Osteoblast (primary cell): ENCODE measurements around the gene DNMT3A. TPM values are rescaled to one million over a fixed set of nuclear protein-coding genes. Genes with fewer than 3 reads are reported as not detected.

Source experiments
- DNase-seq: peaks from one replicate; pipeline ENCODE4 v3.0.0; 2011; ENCODE audit warnings: low spot score, mixed read lengths; ENCODE audit not compliant: insufficient read length; ENCODE audit errors: missing footprints
- H2AFZ ChIP-seq: 2 replicates; pipeline ENCODE4 v1.6.0; 2011; ENCODE audit warnings: mild to moderate bottlenecking, low read length
- H3K27ac ChIP-seq: 2 replicates; pipeline ENCODE4 v1.5.1; 2011; ENCODE audit warnings: mild to moderate bottlenecking, low read depth, low read length, moderate library complexity
- H3K27me3 ChIP-seq: 2 replicates; pipeline ENCODE4 v1.6.0; 2012; ENCODE audit warnings: mild to moderate bottlenecking, control low read depth, inconsistent platforms, low read length, moderate library complexity; ENCODE audit not compliant: insufficient read depth
- H3K36me3 ChIP-seq: 2 replicates; pipeline ENCODE4 v1.5.1; 2011; ENCODE audit warnings: mild to moderate bottlenecking, low read length, control low read depth, moderate library complexity; ENCODE audit not compliant: insufficient read depth
- H3K4me1 ChIP-seq: 2 replicates; pipeline ENCODE4 v1.5.1; 2011; ENCODE audit warnings: mild to moderate bottlenecking, low read length, control low read depth, moderate library complexity; ENCODE audit not compliant: insufficient read depth
- H3K4me2 ChIP-seq: 2 replicates; pipeline ENCODE4 v1.6.0; 2011; ENCODE audit warnings: mild to moderate bottlenecking, low read length; ENCODE audit not compliant: insufficient read depth
- H3K4me3 ChIP-seq: fragments of 200-600 bp; sonication (generic); 3 replicates; pipeline ENCODE4 v1.5.1; 2012; ENCODE audit warnings: mild to moderate bottlenecking, low read length, inconsistent platforms; ENCODE audit not compliant: insufficient read depth
- H3K79me2 ChIP-seq: 2 replicates; pipeline ENCODE4 v1.6.0; 2012; ENCODE audit warnings: mild to moderate bottlenecking, low read length, control low read depth, inconsistent platforms; ENCODE audit not compliant: insufficient read depth
- H3K9me3 ChIP-seq: 2 replicates; pipeline ENCODE4 v1.5.1; 2011; ENCODE audit warnings: low read depth, low read length, control low read depth
- H4K20me1 ChIP-seq: 2 replicates; pipeline ENCODE4 v1.6.0; 2012; ENCODE audit warnings: mild to moderate bottlenecking, low read length, control low read depth; ENCODE audit not compliant: insufficient read depth
- CTCF ChIP-seq: IDR thresholded peaks from 2 replicates; pipeline ENCODE4 v1.5.1; 2011; ENCODE audit warnings: mild to moderate bottlenecking, low read depth, low read length, moderate library complexity; ENCODE audit errors: extremely low read depth
- total RNA-seq: library from RNA; depleted of rRNA; stranded (reverse); fragments of >200 nt; gene quantifications from 2 replicates; pipeline ENCODE4 v1.2.3, GENCODE V29; 2012

The DNMT3A gene
- total RNA-seq, 1 donor: 18.5 TPM

GRCh38 chr2:25207078-25207545 is 134.6 kb downstream of the DNMT3A start:
- H2AFZ ChIP-seq: peak overlapping the region; percentile 37
- no peaks in the 10 kb centered on the region for H4K20me1 ChIP-seq

GRCh38 chr2:25204190-25204838 is 137.4 kb downstream of the DNMT3A start:
- Histone ChIP-seq H3K4me1 (no peaks in the 10 kb centered on the region), H3K79me2 (no peaks in the 10 kb centered on the region), H3K27ac (no peak overlapping the region), H3K27me3 (no peaks in the 10 kb centered on the region), H4K20me1 (no peaks in the 10 kb centered on the region), H3K9me3 (no peaks in the 10 kb centered on the region), H3K4me2 (no peak overlapping the region), H3K36me3 (no peaks in the 10 kb centered on the region), H2AFZ (peak overlapping the region; percentile 70), H3K4me3 (peak overlapping the region; percentile 50)
- TF ChIP-seq CTCF: no peak
- DNase-seq: peak; percentile 58

More at GRCh38 chr2:25207078-25207545, 134.6 kb downstream of the DNMT3A start:
- no peaks in the 10 kb centered on the region for H3K79me2 ChIP-seq
- DNase-seq: peak; percentile 68
- H3K36me3 ChIP-seq: no peaks in the 10 kb centered on the region
- H3K4me2 ChIP-seq: no peak overlapping the region
- H3K27me3 ChIP-seq: no peaks in the 10 kb centered on the region
- H3K9me3 ChIP-seq: no peaks in the 10 kb centered on the region
- H3K27ac ChIP-seq: no peak overlapping the region
- H3K4me3 ChIP-seq: no peak overlapping the region
- TF ChIP-seq CTCF: no peak
- H3K4me1 ChIP-seq: no peaks in the 10 kb centered on the region

- Histone ChIP-seq H3K27ac (no peak overlapping the region), H3K27me3 (peaks cover 4% of the 10 kb centered on the region), H3K4me1 (peaks cover 5% of the 10 kb centered on the region), H3K36me3 (no peaks in the 10 kb centered on the region), H3K4me3 (no peak overlapping the region), H3K4me2 (no peak overlapping the region), H3K9me3 (no peaks in the 10 kb centered on the region), H2AFZ (no peak overlapping the region), H3K79me2 (no peaks in the 10 kb centered on the region), H4K20me1 (no peaks in the 10 kb centered on the region)
- no peak for DNase-seq
- no peak for TF ChIP-seq CTCF
Observed at GRCh38 chr2:25202275-25202674, 139.4 kb downstream of the DNMT3A start.

- TF ChIP-seq CTCF: no peak
- Histone ChIP-seq H3K27ac (no peak overlapping the region), H3K4me2 (no peak overlapping the region), H4K20me1 (no peaks in the 10 kb centered on the region), H3K4me1 (peaks cover 5% of the 10 kb centered on the region), H3K9me3 (no peaks in the 10 kb centered on the region), H3K79me2 (no peaks in the 10 kb centered on the region), H3K36me3 (no peaks in the 10 kb centered on the region), H2AFZ (no peak overlapping the region), H3K27me3 (peaks cover 4% of the 10 kb centered on the region), H3K4me3 (no peak overlapping the region)
- DNase-seq: peak; percentile 75
Observed at GRCh38 chr2:25201794-25202193, 139.9 kb downstream of the DNMT3A start.
